Hematopoietic multipotent progenitor cell treated with erythropoietin and hydrocortisone succinate and interleukin-3 and kit ligand, for 4 days (in vitro differentiated cells): ENCODE measurements around the gene TRMT112.

Source experiments
- DNase-seq: peaks from one replicate; pipeline ENCODE4 v3.0.0-alpha.2; 2015

The TRMT112 gene

GRCh38 chr11:64349404-64349803 is 32.0 kb upstream of the TRMT112 start:
- no peak for DNase-seq

- DNase-seq, result no peak
These were observed 31.6 kb upstream of the TRMT112 start for GRCh38 chr11:64349025-64349387.

- DNase-seq, result no peak
These were observed 31.1 kb upstream of the TRMT112 start for GRCh38 chr11:64348383-64349024.

- DNase-seq, result peak; percentile 40
These were observed 30.0 kb upstream of the TRMT112 start for GRCh38 chr11:64347193-64347867.

GRCh38 chr11:64344787-64345186 is 27.4 kb upstream of the TRMT112 start:
- no peak for DNase-seq

GRCh38 chr11:64343767-64344559 is 26.6 kb upstream of the TRMT112 start:
- DNase-seq, result peak; percentile 68

- no peak for DNase-seq
These were observed 25.7 kb upstream of the TRMT112 start for GRCh38 chr11:64342869-64343745.

GRCh38 chr11:64341851-64342791 is 24.8 kb upstream of the TRMT112 start:
- peak; percentile 96 for DNase-seq

- DNase-seq, result no peak
These were observed 24.1 kb upstream of the TRMT112 start for GRCh38 chr11:64341429-64341828.

- DNase-seq, result peak; percentile 80
These were observed 23.4 kb upstream of the TRMT112 start for GRCh38 chr11:64340671-64341335.

- peak; percentile 86 for DNase-seq
These were observed 22.5 kb upstream of the TRMT112 start, which contains the start of gene CCDC88B for GRCh38 chr11:64339754-64340408. TSS of gene CCDC88B (plus strand) at chr11:64340204. CDS start at chr11:64340267, 63 bp downstream.

- no peak for DNase-seq
These were observed 21.9 kb upstream of the TRMT112 start for GRCh38 chr11:64339286-64339685.

GRCh38 chr11:64338716-64339115 is 21.4 kb upstream of the TRMT112 start:
- no peak for DNase-seq

- DNase-seq, result no peak
These were observed 20.3 kb upstream of the TRMT112 start for GRCh38 chr11:64337538-64338249.

- DNase-seq, result peak; percentile 98
These were observed 17.7 kb upstream of the TRMT112 start for GRCh38 chr11:64334764-64335735.

- peak; percentile 41 for DNase-seq
These were observed 16.2 kb upstream of the TRMT112 start for GRCh38 chr11:64333556-64333955.

- peak; percentile 95 for DNase-seq
These were observed 14.4 kb upstream of the TRMT112 start for GRCh38 chr11:64331569-64332371.

- DNase-seq, result no peak
These were observed 13.5 kb upstream of the TRMT112 start for GRCh38 chr11:64330888-64331287.
